GM21529 (cell line): ENCODE measurements around the gene FIG4.

Source experiments
- ATAC-seq: cut with Tn5 transposase; IDR thresholded peaks from one replicate; pipeline ENCODE4 v1.9.1; 2021; ENCODE audit not compliant: unreplicated experiment

FIG4 gene

GRCh38 chr6:109759098-109759955 is 68.2 kb downstream of the FIG4 start:
- no peak for ATAC-seq

- no peak for ATAC-seq
Observed at GRCh38 chr6:109760208-109760607, 69.1 kb downstream of the FIG4 start.

- no peak for ATAC-seq
Observed at GRCh38 chr6:109762166-109762565, 71.1 kb downstream of the FIG4 start.

- ATAC-seq, result no peak
Observed at GRCh38 chr6:109762769-109763441, 71.8 kb downstream of the FIG4 start.

- ATAC-seq, result no peak
Observed at GRCh38 chr6:109766167-109766566, 75.1 kb downstream of the FIG4 start.

- no peak for ATAC-seq
Observed at GRCh38 chr6:109767961-109768360, 76.9 kb downstream of the FIG4 start.

- no peak for ATAC-seq
Observed at GRCh38 chr6:109768485-109768884, 77.4 kb downstream of the FIG4 start.

GRCh38 chr6:109769213-109769612 is 78.1 kb downstream of the FIG4 start:
- no peak for ATAC-seq

GRCh38 chr6:109770047-109770446 is 79.0 kb downstream of the FIG4 start:
- no peak for ATAC-seq

GRCh38 chr6:109770779-109771178 is 79.7 kb downstream of the FIG4 start:
- no peak for ATAC-seq

- peak; percentile 43 for ATAC-seq
Observed at GRCh38 chr6:109771939-109772755, 81.1 kb downstream of the FIG4 start.

- ATAC-seq, result no peak
Observed at GRCh38 chr6:109772883-109773431, 81.9 kb downstream of the FIG4 start.

- ATAC-seq, result no peak
Observed at GRCh38 chr6:109781001-109781400, 89.9 kb downstream of the FIG4 start.

GRCh38 chr6:109782491-109782999 is 91.4 kb downstream of the FIG4 start:
- ATAC-seq, result no peak

- ATAC-seq, result no peak
Observed at GRCh38 chr6:109783250-109783986, 92.3 kb downstream of the FIG4 start.

- no peak for ATAC-seq
Observed at GRCh38 chr6:109787312-109787711, 96.2 kb downstream of the FIG4 start.

- ATAC-seq, result no peak
Observed at GRCh38 chr6:109788687-109789086, 97.6 kb downstream of the FIG4 start.

GRCh38 chr6:109790131-109790530 is 99.0 kb downstream of the FIG4 start:
- no peak for ATAC-seq

GRCh38 chr6:109791301-109791700 is 100.2 kb downstream of the FIG4 start:
- no peak for ATAC-seq

GRCh38 chr6:109793021-109793420 is 101.9 kb downstream of the FIG4 start:
- no peak for ATAC-seq
